AG09319 (cell line): ENCODE data around the gene S100A7A.

Source experiments
- DNase-seq: peaks from one replicate; pipeline ENCODE4 v3.0.0-alpha.2; 2010; ENCODE audit warnings: low read depth; ENCODE audit errors: extremely low read depth
- CTCF ChIP-seq: IDR thresholded peaks from 2 replicates; pipeline ENCODE4 v1.5.1; 2011; ENCODE audit warnings: low read depth, mild to moderate bottlenecking, inconsistent platforms, low read length, moderate library complexity

The S100A7A gene

GRCh38 chr1:153429266-153430165 is 13.2 kb downstream of the S100A7A start:
- TF ChIP-seq CTCF: no peak
- DNase-seq: no peak

- no peak for TF ChIP-seq CTCF
- DNase-seq: no peak
These were observed 13.8 kb downstream of the S100A7A start for GRCh38 chr1:153430166-153430553.

GRCh38 chr1:153430561-153430960 is 14.2 kb downstream of the S100A7A start:
- no peak for DNase-seq

GRCh38 chr1:153431002-153431401 is 14.7 kb downstream of the S100A7A start:
- no peak for TF ChIP-seq CTCF
- no peak for DNase-seq

More at GRCh38 chr1:153430561-153430960, 14.2 kb downstream of the S100A7A start:
- TF ChIP-seq CTCF: no peak

GRCh38 chr1:153431427-153431826 is 15.1 kb downstream of the S100A7A start:
- TF ChIP-seq CTCF: no peak
- no peak for DNase-seq

- TF ChIP-seq CTCF: no peak
- no peak for DNase-seq
These were observed 15.6 kb downstream of the S100A7A start for GRCh38 chr1:153431928-153432327.

GRCh38 chr1:153432874-153433681 is 16.8 kb downstream of the S100A7A start:
- DNase-seq: no peak

More at GRCh38 chr1:153432874-153433681, 16.8 kb downstream of the S100A7A start:
- no peak for TF ChIP-seq CTCF
